HEK293 (cell line): ENCODE results near the gene POC1B.

ENCODE experiments used
- CTCF ChIP-seq: fragments of 450-650 bp; formaldehyde crosslinking; IDR thresholded peaks from 2 replicates; pipeline ENCODE4 v1.5.1; 2016; ENCODE audit warnings: missing biosample characterization, missing genetic modification characterization
- KLF10 ChIP-seq: fragments of 450-650 bp; IDR thresholded peaks from 2 replicates; pipeline ENCODE4 v1.5.1; 2018; ENCODE audit warnings: missing biosample characterization, mild to moderate bottlenecking, missing genetic modification characterization
- ZNF24 ChIP-seq: fragments of 450-650 bp; formaldehyde crosslinking; IDR thresholded peaks from 2 replicates; pipeline ENCODE4 v1.5.1; 2016; ENCODE audit warnings: missing biosample characterization, missing genetic modification characterization
- ZNF580 ChIP-seq: fragments of 450-650 bp; formaldehyde crosslinking; IDR thresholded peaks from 2 replicates; pipeline ENCODE4 v1.5.1; 2016; ENCODE audit warnings: missing biosample characterization, missing genetic modification characterization
- ZNF629 ChIP-seq: fragments of 450-650 bp; formaldehyde crosslinking; IDR thresholded peaks from 2 replicates; pipeline ENCODE4 v1.5.1; 2017; ENCODE audit warnings: missing biosample characterization, missing genetic modification characterization
- ZNF792 ChIP-seq: fragments of 450-650 bp; formaldehyde crosslinking; IDR thresholded peaks from 2 replicates; pipeline ENCODE4 v1.5.1; 2016; ENCODE audit warnings: missing biosample characterization, missing genetic modification characterization

- TF ChIP-seq ZNF629 (tag by site-specific recombination): no peak
- TF ChIP-seq KLF10 (tag by site-specific recombination): no peak
- no peak for TF ChIP-seq CTCF (tag by site-specific recombination)
- no peak for TF ChIP-seq ZNF792 (tag by site-specific recombination)
- no peak for TF ChIP-seq ZNF580 (tag by site-specific recombination)
- no peak for TF ChIP-seq ZNF24 (tag by site-specific recombination)
These were observed 39.2 kb upstream of the POC1B start for GRCh38 chr12:89565002-89565401.
